ENCODE results near the gene AREG. TPM values are rescaled to one million over a fixed set of nuclear protein-coding genes. Genes with fewer than 3 reads are reported as not detected.

Gene AREG
- total RNA-seq, 1 experiment from 2014 or later, result 739 TPM

- H3K27ac ChIP-seq (ENCODE audit: low read depth, low read length), result no peak overlapping the region
- no peaks in the 10 kb centered on the region for H3K27me3 ChIP-seq (ENCODE audit: insufficient read depth, low read length)
- H2AFZ ChIP-seq (ENCODE audit: low read depth, low read length, poor library complexity, severe bottlenecking), result peak overlapping the region; percentile 51
- no peak overlapping the region for H3K4me3 ChIP-seq (replicated peaks in 1 of 2; ENCODE audit: low read depth in 1 of 2, low read length in 2 of 2)
- no peak overlapping the region for H3K9ac ChIP-seq (ENCODE audit: low read length)
- TF ChIP-seq ZNF274 (IDR thresholded peaks at IDR 0.05; ENCODE audit: low read depth, low read length) (no peak), SIN3A (IDR thresholded peaks at IDR 0.05; ENCODE audit: low read depth) (no peak), CEBPB (IDR thresholded peaks at IDR 0.05; ENCODE audit: low read depth) (no peak), SP1 (IDR thresholded peaks at IDR 0.05; ENCODE audit: low read depth) (no peak), MAX (IDR thresholded peaks at IDR 0.05) (no peak), TCF7L2 (IDR thresholded peaks at IDR 0.05; ENCODE audit: borderline replicate concordance, extremely low read depth, insufficient read depth, insufficient read length) (no peak), ZFX (IDR thresholded peaks at IDR 0.05) (no peak), ATF3 (IDR thresholded peaks at IDR 0.05) (no peak), JUND (IDR thresholded peaks at IDR 0.05) (no peak), ELF1 (IDR thresholded peaks at IDR 0.05; ENCODE audit: borderline replicate concordance, low read depth) (no peak), REST (IDR thresholded peaks at IDR 0.05; ENCODE audit: low read depth) (no peak)
- H3K4me2 ChIP-seq (ENCODE audit: low read length), result no peak overlapping the region
- ChIA-PET POLR2A (interaction anchor here (1.6 kb wide), 1 partner anchor 32 kb away, joined by 5 read pairs; the partner anchor contains the start of gene AREG), CTCF (no interaction called here), RAD21 (ENCODE audit: low non-redundant PET in 1 of 2, low total read pairs in 2 of 2, uncharacterized antibody in 2 of 2, unreplicated experiment in 2 of 2) (no interaction called here)
- H3K9me3 ChIP-seq (ENCODE audit: control insufficient read depth in 1 of 2, insufficient read depth in 1 of 2, low read depth in 1 of 2, low read length in 2 of 2), result no peaks in the 10 kb centered on the region
- H3K36me3 ChIP-seq (ENCODE audit: control insufficient read depth in 1 of 2, insufficient read depth in 2 of 2, low read length in 2 of 2), result no peaks in the 10 kb centered on the region
- intact Hi-C loops (cut with micrococcal nuclease), result no loop called here
- peaks cover 41 to 65% of the 10 kb centered on the region in 2 experiments for H3K4me1 ChIP-seq (ENCODE audit: control insufficient read depth in 1 of 2, insufficient read depth in 2 of 2, low read length in 2 of 2)
- DNase-seq (ENCODE audit: low read depth, low spot score), result no peak
- H3K79me2 ChIP-seq (ENCODE audit: insufficient read depth, low read length), result no peaks in the 10 kb centered on the region
- no peaks in the 10 kb centered on the region for H4K20me1 ChIP-seq (ENCODE audit: insufficient read depth)
- no TSS peak for BruUV-seq (replicated peaks)
- H3K9me2 ChIP-seq (ENCODE audit: insufficient read depth), result 0 out of 2 replicates have a peak, but pooled peaks cover 3% of the 10 kb centered on the region
- no peak for ATAC-seq
Observed at GRCh38 chr4:74413265-74413664, 31.7 kb upstream of the AREG start.

All from HCT116 (cell line).